Pons (tissue), 1 donor: ENCODE results near the gene IGSF9.
"Not testable (repeated sequence)": the region's sequence is repeated elsewhere in the genome, so short reads cannot be mapped to it uniquely, and the experiment has no call there.

Experiments
- DNase-seq: peaks from one replicate; pipeline ENCODE4 v3.0.0-alpha.2; 2016; ENCODE audit warnings: low spot score

The IGSF9 gene

DNA sequence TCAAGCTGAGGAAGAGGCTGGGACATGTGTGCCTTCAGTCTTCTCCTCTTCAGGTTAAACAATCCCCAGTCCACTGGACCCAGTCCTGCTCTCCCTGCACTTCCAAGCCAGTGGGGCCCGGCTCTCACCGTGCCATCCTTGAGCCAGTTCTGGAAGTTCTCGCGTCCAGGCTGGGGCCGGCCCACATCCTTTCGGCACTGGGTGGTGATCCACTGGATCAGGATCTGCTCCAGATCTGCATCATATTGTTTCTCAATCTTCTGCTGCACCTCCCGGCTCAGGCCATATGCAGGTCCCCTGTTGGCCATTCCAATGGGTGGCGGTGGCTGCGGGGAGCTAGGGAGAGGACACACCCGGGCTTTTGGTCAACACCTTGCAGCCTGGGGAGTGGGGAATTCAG, 25.2 kb downstream of the IGSF9 start:
- no peak for DNase-seq

DNA sequence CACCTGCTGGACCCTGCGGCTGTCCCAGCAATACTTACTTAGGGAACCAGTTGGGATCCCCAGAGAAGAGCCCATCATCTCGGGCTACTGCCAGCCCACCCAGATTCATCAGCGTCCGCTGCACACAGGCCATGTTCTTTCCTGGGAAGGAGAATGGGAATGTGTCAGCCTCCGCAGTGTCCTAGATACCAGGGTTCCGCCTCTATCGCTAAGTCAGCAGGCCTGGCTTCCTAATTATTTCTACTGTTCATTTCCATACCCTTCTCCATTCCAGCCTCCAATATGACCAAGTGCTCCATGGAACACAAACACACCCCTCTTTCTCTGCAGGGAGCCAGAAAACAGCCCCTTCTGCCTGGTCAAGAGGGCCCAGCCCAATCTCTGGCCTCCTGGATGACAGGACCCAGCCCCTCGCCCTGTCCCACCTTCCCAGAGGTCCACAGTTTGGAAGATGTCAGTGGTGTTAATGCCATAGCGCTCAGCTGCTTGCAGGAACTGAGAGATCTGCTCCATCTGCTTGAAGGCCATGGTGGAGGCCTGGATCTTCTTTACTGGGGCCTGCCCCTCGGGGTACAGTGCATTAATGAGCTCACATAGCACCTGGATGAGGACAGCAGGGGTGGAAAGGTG, 26.1 kb downstream of the IGSF9 start:
- DNase-seq: no peak

DNA sequence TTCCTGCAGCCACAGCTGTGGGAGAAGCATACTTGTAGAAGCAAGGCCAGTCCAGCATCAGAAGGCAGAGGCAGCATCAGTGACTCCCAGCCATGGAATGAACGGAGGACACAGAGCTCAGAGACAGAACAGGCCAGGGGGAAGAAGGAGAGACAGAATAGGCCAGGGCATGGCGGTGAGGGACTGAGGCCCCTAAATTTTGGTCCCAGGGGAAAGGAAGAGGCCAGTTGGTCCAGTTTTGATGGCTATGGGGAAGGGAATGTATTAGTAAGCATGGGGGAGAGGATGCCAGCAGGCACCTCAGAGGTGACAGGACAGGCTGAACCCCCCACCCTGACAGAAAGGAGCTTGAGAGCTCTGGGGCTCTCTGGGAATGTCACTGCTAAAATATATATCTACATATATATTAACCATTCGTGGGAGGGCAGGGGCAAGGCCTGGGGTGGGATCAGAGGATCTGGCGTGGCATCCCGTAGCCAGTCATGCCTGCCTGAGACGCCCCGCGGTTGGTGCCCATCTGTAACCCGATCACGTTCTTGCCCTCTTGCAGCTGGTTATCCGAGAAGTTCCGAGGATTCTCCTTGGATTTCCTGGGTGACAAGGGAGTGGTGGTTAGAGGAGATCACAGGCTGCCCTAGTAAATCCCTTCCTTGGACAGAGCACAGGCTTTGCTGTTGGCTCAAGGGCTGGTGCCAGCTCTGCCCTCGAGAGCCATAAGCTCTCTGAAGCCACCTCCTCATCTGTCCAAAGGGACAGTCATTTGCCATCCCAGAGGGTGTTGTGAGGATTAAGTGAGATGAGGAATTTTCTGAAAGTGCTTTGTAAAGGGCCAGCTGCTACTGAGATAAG, 26.8 kb downstream of the IGSF9 start:
- DNase-seq: no peak

DNA sequence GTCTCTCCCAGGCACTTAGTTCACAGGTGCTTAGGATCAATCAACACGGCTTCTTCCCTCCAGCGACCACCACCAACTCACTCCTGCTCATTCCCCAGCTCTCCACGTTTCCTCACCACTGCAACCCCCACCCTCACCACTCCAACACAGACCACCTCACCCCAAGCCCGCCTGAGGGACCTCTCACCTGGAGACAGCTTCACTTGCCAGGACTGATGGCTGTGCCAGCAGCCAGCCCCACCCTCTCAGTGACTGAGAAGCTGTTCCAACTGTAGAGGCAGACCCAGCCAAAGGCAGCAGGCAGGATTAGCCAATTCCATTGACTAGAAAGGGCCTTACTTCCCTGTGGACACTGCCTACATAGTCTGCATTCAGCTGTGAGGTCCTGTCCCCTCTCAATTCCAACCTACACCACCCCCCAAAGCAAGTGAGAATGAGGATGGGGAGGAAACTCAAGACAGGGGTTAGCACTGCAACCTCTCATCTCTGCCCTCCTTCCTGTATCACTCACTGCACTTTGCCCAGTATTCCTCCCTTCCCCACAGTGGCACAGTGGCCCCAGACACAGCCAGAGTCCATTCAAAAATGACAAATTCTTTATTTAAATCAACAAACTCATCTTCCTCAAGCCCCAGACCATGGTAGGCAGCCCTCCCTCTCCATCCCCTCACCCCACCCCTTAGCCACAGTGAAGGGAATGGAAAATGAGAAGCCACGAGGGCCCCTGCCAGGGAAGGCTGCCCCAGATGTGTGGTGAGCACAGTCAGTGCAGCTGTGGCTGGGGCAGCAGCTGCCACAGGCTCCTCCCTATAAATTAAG, 27.7 kb downstream of the IGSF9 start:
- DNase-seq: no peak

DNA sequence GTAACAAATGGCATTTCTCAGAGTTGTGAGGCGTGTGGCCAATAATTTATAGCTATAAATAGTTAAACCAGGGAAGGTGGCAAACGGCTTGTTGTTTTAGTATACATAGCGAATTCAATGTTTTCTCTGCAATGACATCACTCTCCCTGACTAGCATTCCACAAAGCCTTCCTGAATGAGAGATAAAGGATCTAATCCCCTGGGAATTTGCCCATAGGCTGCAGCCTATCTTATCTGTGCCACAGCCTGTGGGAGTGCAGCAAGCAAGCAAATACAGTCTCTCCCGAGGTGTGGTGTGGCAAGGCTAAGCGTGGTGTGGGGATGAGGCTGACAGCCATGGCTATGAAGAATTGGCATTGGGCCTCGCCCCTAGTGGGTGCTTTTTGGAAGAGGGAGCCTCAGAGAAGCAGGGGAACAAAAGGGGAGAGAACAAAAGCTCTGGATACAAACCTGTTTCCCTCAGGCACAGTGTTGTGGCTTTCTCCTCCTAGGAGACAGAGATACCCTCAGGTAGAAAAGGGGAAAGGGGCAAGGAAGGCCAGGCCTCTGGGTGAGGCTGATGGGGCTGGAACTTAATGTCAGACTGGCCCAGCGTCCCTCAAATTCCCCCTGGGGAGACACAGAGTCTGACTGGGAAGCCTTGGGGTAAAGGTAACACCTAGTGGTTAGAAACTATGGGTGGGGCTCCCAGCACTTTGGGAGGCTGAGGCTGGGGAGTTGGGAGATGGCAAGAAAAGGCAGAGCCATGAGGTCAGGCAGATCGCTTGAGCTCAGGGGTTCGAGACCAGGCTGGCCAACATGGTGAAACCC, 29.0 kb downstream of the IGSF9 start:
- DNase-seq: no peak

DNA sequence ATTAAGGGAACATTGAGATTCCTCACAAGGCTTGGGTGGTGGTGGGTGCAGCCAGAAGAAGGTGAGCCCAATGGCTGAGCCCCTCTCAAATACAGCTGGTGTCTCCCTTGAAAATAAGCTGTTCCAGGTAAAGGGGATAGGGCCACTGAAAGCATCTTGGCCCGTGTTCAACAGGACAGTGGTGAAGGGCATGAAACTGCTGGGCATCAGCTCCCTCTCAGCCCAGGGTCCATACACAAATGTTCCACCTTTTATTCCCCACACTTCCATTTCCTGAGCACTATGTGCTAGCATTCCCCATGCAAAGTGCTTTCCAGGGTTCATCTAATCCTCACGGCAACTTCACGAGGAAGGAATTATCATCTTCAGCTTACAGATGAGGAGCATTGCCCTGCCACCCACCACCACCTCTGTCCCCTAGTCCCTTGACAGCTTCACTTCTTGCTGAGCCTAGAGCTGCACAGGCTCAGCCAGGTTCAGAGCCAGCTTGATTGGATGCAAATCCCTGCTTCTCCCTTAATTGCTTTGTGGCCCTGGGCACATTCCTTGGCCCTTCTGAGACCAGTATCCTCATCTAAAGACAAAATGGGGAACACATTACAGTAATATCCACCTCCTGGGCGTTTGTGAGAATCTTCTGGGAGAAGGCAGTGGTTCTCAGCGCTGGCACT, 29.7 kb downstream of the IGSF9 start:
- DNase-seq: no peak

DNA sequence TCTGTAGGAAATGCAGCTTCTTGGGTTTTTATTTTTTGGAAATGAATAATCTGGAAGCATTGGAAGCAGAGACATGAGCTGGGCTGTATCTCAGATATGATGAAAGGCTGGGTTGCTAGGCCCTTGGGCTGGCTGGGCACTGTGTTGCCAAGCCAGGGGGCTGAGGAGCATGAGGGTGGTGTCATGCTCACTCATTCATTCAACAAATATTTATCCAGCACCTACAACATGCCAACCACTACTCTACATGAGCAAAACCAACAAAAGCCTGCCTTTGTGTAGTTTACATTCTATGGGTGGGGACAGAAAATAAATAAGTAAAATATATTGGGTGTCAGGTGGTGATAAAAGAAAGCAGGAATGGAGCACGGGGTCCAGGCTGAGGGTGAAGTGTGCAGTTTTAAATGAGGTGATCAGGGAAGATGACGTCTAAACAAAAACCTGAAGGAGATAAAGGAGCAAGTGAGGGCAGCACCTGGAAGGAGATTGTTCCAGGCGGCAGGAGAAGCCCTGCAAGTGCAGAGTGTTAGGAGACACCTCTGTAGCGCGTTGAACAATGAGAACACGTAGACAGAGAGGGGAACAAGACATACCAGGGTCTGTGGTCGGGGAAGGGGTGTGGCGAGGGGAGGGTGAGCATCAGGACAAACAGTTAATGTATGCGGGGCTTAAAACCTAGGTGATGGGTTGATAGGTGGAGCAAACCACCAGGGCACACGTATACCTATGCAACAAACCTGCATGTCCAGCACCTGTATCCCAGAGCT, 31.0 kb downstream of the IGSF9 start:
- DNase-seq: no peak

DNA sequence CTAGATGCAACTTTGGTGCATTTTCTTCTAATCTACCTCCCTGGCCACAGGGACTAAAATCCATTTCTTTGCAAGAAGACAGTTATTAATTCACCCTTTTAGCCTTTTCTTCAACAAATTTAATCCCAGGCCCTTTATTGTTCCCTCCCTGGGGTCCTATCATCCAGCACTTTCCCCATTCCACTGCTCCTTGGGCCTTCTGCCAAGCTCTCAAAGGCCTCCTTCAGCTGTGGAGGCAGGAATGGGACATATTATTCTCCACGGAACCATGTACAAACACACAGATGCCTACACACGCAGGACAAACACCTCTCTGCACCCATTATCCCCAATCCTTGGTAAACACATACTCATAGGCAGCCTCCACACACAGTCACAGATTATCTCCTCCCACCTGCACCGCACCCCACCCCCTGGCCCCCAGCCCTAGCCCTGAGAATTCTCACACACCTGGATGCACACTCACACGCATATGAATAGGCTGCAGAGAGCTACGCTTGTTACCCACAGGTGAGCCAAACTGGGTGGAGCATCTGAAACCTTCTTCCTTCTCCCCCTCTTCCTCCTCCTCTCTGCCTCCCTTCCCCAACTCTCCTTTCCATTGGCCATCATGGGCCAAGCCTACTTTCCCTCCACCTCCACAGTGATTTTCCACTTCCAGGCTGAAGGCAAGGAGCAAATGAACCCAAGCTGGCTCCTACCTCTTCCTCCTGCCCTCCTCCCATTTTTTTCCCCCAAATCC, 31.8 kb downstream of the IGSF9 start:
- no peak for DNase-seq

DNA sequence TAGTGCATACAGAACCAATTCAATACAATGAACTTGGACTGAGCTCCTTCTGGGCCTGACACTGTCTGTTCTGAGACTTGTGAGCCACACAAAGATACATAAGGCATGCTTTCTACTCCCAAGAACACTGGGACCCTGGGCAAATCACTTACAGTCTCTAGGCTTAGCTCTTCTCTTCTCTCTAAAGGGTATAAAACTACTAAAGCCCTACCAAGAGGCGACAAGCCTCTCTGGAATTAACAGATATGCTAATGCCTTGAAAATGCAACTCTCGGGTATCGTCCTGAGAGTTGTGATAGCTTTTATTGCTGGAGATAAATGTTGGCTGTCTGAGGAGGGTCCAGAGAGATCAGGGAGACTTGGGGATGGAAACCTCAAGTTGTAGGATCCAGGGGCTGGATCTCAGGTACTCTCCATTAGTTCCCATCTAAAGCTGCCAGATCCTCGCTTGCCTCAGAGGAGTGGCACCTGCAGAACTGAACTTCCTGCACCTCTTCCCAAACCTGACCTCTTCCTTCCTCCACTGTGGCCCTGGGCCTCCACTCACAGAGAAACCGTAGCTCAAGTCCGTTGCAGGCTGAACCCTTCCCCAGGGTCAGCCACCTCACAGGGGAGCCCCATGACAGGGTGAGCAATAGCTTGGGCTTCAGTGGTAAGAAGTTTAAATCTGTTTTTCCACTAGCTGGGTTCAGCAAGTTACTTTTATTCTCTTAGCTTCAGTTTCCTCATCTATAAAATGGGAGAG, 33.9 kb downstream of the IGSF9 start:
- no peak for DNase-seq

DNA sequence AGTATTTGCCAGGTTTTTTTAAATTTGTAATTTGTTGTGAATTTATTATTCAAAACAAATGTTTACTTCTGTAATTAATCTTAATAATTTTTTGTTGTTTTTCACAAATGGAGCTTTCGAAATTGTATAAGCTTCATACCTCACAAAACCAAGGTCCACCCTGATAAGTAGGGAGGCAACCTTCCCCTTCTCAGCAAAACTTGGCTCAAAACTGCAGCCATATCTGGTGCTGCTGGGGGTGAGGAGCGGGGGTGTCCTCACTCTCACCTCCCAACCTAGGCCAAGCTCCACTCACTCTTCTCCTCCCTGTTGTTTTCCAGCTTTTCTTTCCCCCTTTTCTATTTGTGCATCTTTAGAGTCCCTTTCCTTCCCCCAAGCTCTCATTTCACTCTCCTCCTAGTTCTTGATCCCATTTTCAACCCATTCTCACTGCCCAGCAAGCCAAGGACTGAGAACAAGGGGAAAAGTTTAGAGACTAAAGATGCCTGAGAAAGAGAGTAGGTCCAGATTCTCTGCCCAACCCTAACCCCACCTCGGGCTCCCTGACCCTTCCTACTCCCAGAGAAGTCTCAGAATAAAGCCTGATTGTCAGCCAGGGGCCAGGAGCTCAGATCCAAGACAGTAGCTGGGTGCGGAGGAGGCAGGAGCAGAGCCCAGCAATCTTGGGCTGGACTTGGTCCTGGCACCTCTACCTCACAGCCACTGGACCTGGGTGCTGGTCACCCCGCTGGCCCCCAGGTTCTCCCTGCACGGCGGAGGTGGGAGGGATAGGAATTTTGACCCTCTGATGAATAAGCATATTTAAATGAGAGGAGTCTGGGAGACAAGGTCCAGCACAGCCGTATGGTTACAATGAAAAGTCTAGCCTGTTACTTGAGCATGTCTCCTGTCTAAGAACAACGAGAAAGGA, 37.1 kb downstream of the IGSF9 start:
- DNase-seq: no peak

DNA sequence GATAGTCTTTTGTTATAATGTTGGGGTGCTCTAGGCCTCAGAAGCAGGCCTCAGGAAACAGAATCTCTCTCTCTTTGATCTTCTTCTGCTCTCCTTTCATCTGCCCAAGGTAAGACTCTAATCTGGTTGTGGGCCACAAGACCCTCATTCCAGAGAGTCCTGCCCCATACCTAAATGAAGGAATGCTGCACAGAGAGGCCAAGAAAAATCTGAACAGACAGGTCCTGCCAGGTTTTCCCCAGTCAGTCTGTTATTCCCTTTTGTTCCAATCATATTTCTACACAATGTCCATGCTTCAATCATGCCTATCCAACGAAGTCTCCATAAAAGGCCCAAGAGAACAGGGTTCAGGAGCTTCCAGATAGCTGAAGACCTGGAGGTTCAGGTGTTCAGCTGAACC, 38.5 kb downstream of the IGSF9 start:
- no peak for DNase-seq

DNA sequence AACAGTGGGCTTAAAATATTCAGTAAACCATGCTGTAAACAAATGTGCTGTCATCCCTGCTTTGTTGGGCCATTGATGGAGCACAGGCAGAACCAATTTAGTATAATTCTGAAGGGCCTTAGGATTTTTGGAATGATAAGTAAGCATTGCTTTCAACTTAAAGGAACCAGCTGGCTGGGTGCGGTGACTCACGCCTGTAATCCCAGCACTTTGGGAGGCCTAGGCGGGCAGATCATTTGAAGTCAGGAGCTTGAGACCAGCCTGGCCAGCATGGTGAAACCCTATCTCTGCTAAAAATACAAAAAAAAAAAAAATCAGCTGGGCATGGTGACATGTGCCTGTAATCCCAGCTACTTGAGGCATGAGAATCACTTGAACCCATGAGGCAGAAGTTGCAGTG, 41.4 kb downstream of the IGSF9 start:
- DNase-seq: not testable (repeated sequence)

DNA sequence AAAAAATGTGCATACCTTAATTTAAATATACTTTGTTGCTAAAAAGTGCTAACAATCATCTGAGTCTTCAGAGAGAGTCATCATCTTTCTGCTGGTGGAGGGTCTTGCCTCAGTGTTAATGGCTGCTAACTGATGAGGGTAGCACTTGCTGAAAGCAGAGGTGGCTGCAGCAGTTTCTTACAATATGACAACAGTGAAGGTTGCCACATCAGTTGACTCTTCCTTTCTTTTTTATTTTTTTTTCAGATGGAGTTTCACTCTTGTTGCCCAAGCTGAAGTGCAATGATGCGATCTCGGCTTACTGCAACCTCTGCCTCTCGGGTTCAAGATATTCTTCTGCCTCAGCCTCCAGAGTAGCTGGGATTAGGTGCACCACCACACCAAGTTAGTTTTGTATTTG, 42.9 kb downstream of the IGSF9 start:
- DNase-seq: no peak

DNA sequence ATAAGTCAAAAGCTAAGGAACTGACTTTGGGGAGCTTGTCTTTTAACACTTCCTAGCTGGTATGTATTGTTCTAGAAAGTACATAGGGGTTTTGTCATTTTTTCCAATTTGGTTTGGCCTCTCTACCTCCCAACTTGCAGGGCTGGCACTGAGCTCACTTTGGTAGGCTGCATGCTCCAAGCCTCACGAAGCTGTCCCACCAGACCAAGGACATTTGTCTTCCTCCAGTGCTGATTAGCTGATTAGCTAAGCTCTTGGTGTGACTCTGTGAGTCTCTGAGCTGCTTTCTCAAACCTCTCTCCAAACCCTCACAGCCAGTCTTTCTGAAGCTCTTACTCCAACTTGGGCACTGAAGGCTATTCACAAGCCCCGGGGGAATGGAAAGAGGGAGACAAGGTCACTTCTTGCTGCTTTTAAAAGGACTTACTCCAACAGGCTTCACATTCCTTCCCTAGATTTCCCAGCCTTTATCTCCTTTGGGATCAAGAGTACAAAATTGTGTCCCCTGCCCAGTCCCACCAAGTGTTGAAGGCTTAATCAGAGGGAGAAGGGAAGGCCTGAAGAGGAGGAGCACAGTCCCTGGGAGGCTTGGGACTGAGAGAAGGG, 44.6 kb downstream of the IGSF9 start:
- no peak for DNase-seq

DNA sequence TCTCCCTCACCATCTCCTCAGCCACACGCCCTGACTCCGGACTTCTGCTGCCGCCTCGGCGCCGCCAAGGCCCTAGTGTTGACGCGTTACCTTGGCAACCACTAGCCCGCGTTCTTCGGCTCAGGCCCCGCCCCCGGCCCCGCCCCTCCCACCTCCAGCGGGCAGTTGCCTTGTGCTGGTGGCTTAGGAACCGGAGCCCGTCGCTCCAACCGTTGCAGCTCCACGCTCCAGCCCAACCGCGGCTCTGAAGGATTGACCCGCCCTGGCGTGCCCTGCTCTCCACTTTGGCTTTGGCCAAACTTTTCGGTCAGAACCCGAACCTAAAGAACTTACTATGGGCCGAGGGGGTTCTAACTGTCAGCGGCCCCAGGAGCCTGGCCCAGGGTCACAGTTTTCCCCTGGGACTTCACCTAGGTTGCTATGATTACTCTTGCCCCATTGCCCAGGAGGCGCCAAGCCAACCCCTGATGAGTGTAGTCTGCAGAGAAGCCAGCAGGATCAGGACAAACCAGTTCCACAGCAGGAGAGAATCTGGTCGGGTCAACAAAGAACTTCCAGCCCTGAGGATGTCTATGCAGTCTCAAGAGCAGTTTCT, 45.2 kb downstream of the IGSF9 start, which contains the start of gene CFAP45:
Gene CFAP45, minus strand, starts transcription at position 80 of the 595 bp plus-strand sequence. Its CDS starts 67 bp downstream, at position 13.
- no peak for DNase-seq

DNA sequence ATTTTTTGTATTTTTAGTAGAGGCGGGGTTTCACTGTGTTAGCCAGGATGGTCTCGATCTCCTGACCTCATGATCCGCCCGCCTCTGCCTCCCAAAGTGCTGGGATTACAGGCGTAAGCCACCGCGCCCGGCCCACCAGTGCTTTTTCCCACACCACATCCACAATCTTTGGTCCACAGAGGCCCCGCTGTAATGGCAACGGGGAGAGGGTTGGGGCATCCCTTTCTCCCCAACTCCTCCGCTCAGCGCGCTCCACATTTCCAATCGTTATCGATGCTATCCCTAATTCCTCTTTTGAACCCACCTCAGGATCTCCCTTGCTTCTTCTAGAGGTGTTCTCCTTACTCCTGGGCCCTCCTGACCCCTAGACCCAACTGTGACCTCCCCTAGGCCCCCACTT, 45.8 kb downstream of the IGSF9 start:
- not testable (repeated sequence) for DNase-seq

DNA sequence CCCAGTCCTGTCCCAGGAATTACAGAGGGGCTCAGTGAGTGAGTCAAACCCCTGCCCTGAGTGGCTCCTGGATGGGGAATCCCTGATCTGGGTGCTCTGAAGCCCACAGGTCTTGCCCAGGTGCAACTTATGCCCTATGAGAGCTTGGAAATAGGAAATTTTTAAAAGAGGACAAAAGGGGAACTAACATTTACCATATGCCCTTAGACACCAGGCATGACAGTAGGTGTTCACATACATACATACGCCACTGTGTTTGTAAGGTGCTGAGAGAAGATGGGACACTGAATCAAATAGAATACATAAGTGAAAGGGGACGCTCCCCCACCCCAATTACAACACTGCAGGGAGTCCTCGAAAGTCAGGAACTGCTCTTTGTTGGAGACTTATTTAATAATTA, 46.9 kb downstream of the IGSF9 start:
- no peak for DNase-seq
